ENCODE results near the gene HCN3. TPM values are rescaled to one million over a fixed set of nuclear protein-coding genes. Genes with fewer than 3 reads are reported as not detected.

The HCN3 gene
- total and polyA plus RNA-seq, 2 donors (not counting 1 experiment from before 2014, with no cell fraction given): 6.2 to 9.2 TPM

- H3K4me2 ChIP-seq (replicated peaks; ENCODE audit: low read depth, low read length, poor library complexity, severe bottlenecking): no peak overlapping the region
- Mint-ChIP-seq H3K9me3 (ENCODE audit: insufficient read depth) (no peaks in the 10 kb centered on the region), H3K27ac (no peak overlapping the region), H3K27me3 (peaks cover 26% of the 10 kb centered on the region), H3K4me1 (peaks cover 6% of the 10 kb centered on the region), H3K4me3 (no peak overlapping the region)
- peaks cover 0 to 2% (median 0%) of the 10 kb centered on the region in 3 donors for H3K9me3 ChIP-seq (ENCODE audit: control extremely low read depth in 1 of 3, control insufficient read depth in 2 of 3, insufficient read depth in 1 of 3, low read length in 2 of 3)
- no peaks in the 10 kb centered on the region for H4K20me1 ChIP-seq (ENCODE audit: control insufficient read depth, insufficient read depth, low read length, poor library complexity, severe bottlenecking)
- POLR2A ChIA-PET: no interaction called here
- H3K27ac ChIP-seq (ENCODE audit: low read length in 2 of 2): no peak overlapping the region
- H3K36me3 ChIP-seq (replicated peaks in 1 of 2; ENCODE audit: control extremely low read depth in 1 of 2, control insufficient read depth in 1 of 2, extremely low read depth in 1 of 2, insufficient read depth in 2 of 2, low read length in 1 of 2): no peaks in the 10 kb centered on the region
- H2AFZ ChIP-seq (ENCODE audit: insufficient read depth, low read depth, low read length, poor library complexity, severe bottlenecking): no peak overlapping the region
- DNase-seq: no peak
- no peak overlapping the region for H3K9ac ChIP-seq (ENCODE audit: low read length)
- CTCF ChIA-PET: interaction anchor here (1.5 kb wide), 1 partner anchor 22 kb away, joined by 4 read pairs; no protein-coding TSS in a partner anchor
- no peak for ATAC-seq (ENCODE audit: low read depth)
- H3K79me2 ChIP-seq (ENCODE audit: control insufficient read depth, insufficient read depth, low read length): no peaks in the 10 kb centered on the region
- TF ChIP-seq EZH2 (IDR thresholded peaks at IDR 0.05; ENCODE audit: borderline replicate concordance, insufficient read depth, low read depth, low read length, poor library complexity, severe bottlenecking) (no peak), CTCF (IDR thresholded peaks at IDR 0.05) (no peak)
- intact Hi-C loops (cut with micrococcal nuclease): no loop called here
- 98% methylated on average over 6 of the region's 8 CpGs for WGBS (ENCODE audit: insufficient coverage)
- H3K4me3 ChIP-seq (ENCODE audit: control extremely low read depth in 1 of 5, extremely low read depth in 1 of 5, insufficient read depth in 1 of 5, low read depth in 2 of 5, low read length in 4 of 5): no peak overlapping the region
- peaks cover 3 to 7% of the 10 kb centered on the region in 2 donors for H3K4me1 ChIP-seq (ENCODE audit: control insufficient read depth in 2 of 2, insufficient read depth in 2 of 2, low read length in 2 of 2)
- H3K27me3 ChIP-seq (replicated peaks in 1 of 4; ENCODE audit: control extremely low read depth in 1 of 4, control insufficient read depth in 3 of 4, insufficient read depth in 4 of 4, low read length in 3 of 4): peaks cover 0 to 15% (median 10%) of the 10 kb centered on the region in 4 experiments
Measured at GRCh38 chr1:155300024-155300423, 22.8 kb downstream of the HCN3 start.

- Histone ChIP-seq H3K27me3 (replicated peaks in 1 of 4; ENCODE audit: control extremely low read depth in 1 of 4, control insufficient read depth in 3 of 4, insufficient read depth in 4 of 4, low read length in 3 of 4) (peaks cover 0 to 8% (median 3%) of the 10 kb centered on the region in 4 experiments), H3K27ac (ENCODE audit: low read length in 2 of 2) (no peak overlapping the region), H4K20me1 (ENCODE audit: control insufficient read depth, insufficient read depth, low read length, poor library complexity, severe bottlenecking) (no peaks in the 10 kb centered on the region), H3K9me3 (ENCODE audit: control extremely low read depth in 1 of 3, control insufficient read depth in 2 of 3, insufficient read depth in 1 of 3, low read length in 2 of 3) (peaks cover 0 to 2% (median 0%) of the 10 kb centered on the region in 3 donors), H3K36me3 (replicated peaks in 1 of 2; ENCODE audit: control extremely low read depth in 1 of 2, control insufficient read depth in 1 of 2, extremely low read depth in 1 of 2, insufficient read depth in 2 of 2, low read length in 1 of 2) (no peaks in the 10 kb centered on the region), H3K4me1 (ENCODE audit: control insufficient read depth in 2 of 2, insufficient read depth in 2 of 2, low read length in 2 of 2) (peaks cover 0 to under 1% of the 10 kb centered on the region in 2 donors), H3K4me2 (replicated peaks; ENCODE audit: low read depth, low read length, poor library complexity, severe bottlenecking) (no peak overlapping the region), H3K4me3 (ENCODE audit: control extremely low read depth in 1 of 5, extremely low read depth in 1 of 5, insufficient read depth in 1 of 5, low read depth in 2 of 5, low read length in 4 of 5) (no peak overlapping the region), H3K79me2 (ENCODE audit: control insufficient read depth, insufficient read depth, low read length) (no peaks in the 10 kb centered on the region), H3K9ac (ENCODE audit: low read length) (no peak overlapping the region), H2AFZ (ENCODE audit: insufficient read depth, low read depth, low read length, poor library complexity, severe bottlenecking) (no peak overlapping the region)
- Mint-ChIP-seq H3K27me3 (peaks cover 23% of the 10 kb centered on the region), H3K4me3 (no peak overlapping the region), H3K27ac (no peak overlapping the region), H3K4me1 (peaks cover 3% of the 10 kb centered on the region), H3K9me3 (ENCODE audit: insufficient read depth) (no peaks in the 10 kb centered on the region)
- 90% methylated on average over 9 of the region's 9 CpGs for WGBS (ENCODE audit: insufficient coverage)
- ChIA-PET CTCF (interaction anchor here (1.5 kb wide), 1 partner anchor 22 kb away, joined by 4 read pairs; no protein-coding TSS in a partner anchor), POLR2A (no interaction called here)
- no peak for DNase-seq
- intact Hi-C loops (cut with micrococcal nuclease): no loop called here
- ATAC-seq (ENCODE audit: low read depth): no peak
- TF ChIP-seq EZH2 (IDR thresholded peaks at IDR 0.05; ENCODE audit: borderline replicate concordance, insufficient read depth, low read depth, low read length, poor library complexity, severe bottlenecking) (no peak), CTCF (IDR thresholded peaks at IDR 0.05) (no peak)
Measured at GRCh38 chr1:155300553-155301329, 23.5 kb downstream of the HCN3 start.
